GM18519 (cell line): ENCODE data around the gene ZBTB46.
"Not testable (repeated sequence)": the region's sequence is repeated elsewhere in the genome, so short reads cannot be mapped to it uniquely, and the experiment has no call there.

ENCODE experiments used
- ATAC-seq: cut with Tn5 transposase; IDR thresholded peaks from one replicate; pipeline ENCODE4 v1.9.1; 2021; ENCODE audit warnings: mild to moderate bottlenecking, moderate library complexity; ENCODE audit not compliant: unreplicated experiment, low FRiP score

ZBTB46 gene

GRCh38 chr20:63821811-63822210, 9.3 kb downstream of the ZBTB46 start:
- no peak for ATAC-seq

GRCh38 chr20:63819224-63819921, 11.7 kb downstream of the ZBTB46 start:
- no peak for ATAC-seq

- ATAC-seq, result no peak
These were observed 15.3 kb downstream of the ZBTB46 start for GRCh38 chr20:63815615-63816253.

- no peak for ATAC-seq
These were observed 16.0 kb downstream of the ZBTB46 start for GRCh38 chr20:63814891-63815614.

GRCh38 chr20:63811491-63811875, 19.6 kb downstream of the ZBTB46 start:
- ATAC-seq, result no peak

- ATAC-seq, result no peak
These were observed 20.2 kb downstream of the ZBTB46 start for GRCh38 chr20:63810730-63811490.

GRCh38 chr20:63809856-63810255, 21.2 kb downstream of the ZBTB46 start:
- no peak for ATAC-seq

GRCh38 chr20:63808964-63809674, 21.9 kb downstream of the ZBTB46 start:
- no peak for ATAC-seq

GRCh38 chr20:63808145-63808724, 22.8 kb downstream of the ZBTB46 start:
- no peak for ATAC-seq

GRCh38 chr20:63807654-63808053, 23.4 kb downstream of the ZBTB46 start:
- no peak for ATAC-seq

- ATAC-seq, result no peak
These were observed 26.8 kb downstream of the ZBTB46 start for GRCh38 chr20:63804308-63804636.

GRCh38 chr20:63802469-63803240, 28.4 kb downstream of the ZBTB46 start:
- no peak for ATAC-seq

- not testable (repeated sequence) for ATAC-seq
These were observed 29.9 kb downstream of the ZBTB46 start for GRCh38 chr20:63801174-63801573.

- ATAC-seq, result not testable (repeated sequence)
These were observed 30.7 kb downstream of the ZBTB46 start for GRCh38 chr20:63800411-63800810.

- ATAC-seq, result not testable (repeated sequence)
These were observed 31.9 kb downstream of the ZBTB46 start for GRCh38 chr20:63799127-63799526.

GRCh38 chr20:63797175-63797574, 33.9 kb downstream of the ZBTB46 start:
- ATAC-seq, result not testable (repeated sequence)

- ATAC-seq, result no peak
These were observed 35.8 kb downstream of the ZBTB46 start for GRCh38 chr20:63795178-63795830.

- ATAC-seq, result no peak
These were observed 36.5 kb downstream of the ZBTB46 start for GRCh38 chr20:63794614-63795013.

- ATAC-seq, result no peak
These were observed 38.2 kb downstream of the ZBTB46 start for GRCh38 chr20:63792866-63793265.
